Tongue (tissue), 3 donors: ENCODE measurements around the gene TATDN3. TPM values are rescaled to one million over a fixed set of nuclear protein-coding genes. Genes with fewer than 3 reads are reported as not detected.
A peak's percentile ranks its signal among the peaks of the same experiment; 100 is the strongest.
"Not testable (repeated sequence)": the region's sequence is repeated elsewhere in the genome, so short reads cannot be mapped to it uniquely, and the experiment has no call there.

Experiments used
- DNase-seq: peaks from one replicate; pipeline ENCODE4 v3.0.0-alpha.2; 2015
- small RNA-seq: library from RNA; depleted of rRNA; stranded (forward); fragments of <200 nt; gene quantifications from one replicate; pipeline ENCODE3, GENCODE V24; 2014; ENCODE audit warnings: low replicate concordance
- total RNA-seq: library from RNA; depleted of rRNA; stranded (reverse); fragments of >200 nt; gene quantifications from one replicate; pipeline ENCODE4 v1.2.3, GENCODE V29; 2014

TATDN3 gene
- total RNA-seq, 1 donor from 2014 or later: 19.7 TPM

GRCh38 chr1:212827831-212828278, 36.2 kb downstream of the TATDN3 start:
- no peak for DNase-seq

- DNase-seq: no peak
Observed at GRCh38 chr1:212828395-212828794, 36.7 kb downstream of the TATDN3 start.

- DNase-seq: not testable (repeated sequence)
Observed at GRCh38 chr1:212833211-212834207, 41.8 kb downstream of the TATDN3 start.

- no peak for DNase-seq
Observed at GRCh38 chr1:212838145-212838544, 46.5 kb downstream of the TATDN3 start.

- DNase-seq: not testable (repeated sequence)
Observed at GRCh38 chr1:212844521-212844920, 52.8 kb downstream of the TATDN3 start.

- no peak for DNase-seq
Observed at GRCh38 chr1:212847549-212847948, 55.9 kb downstream of the TATDN3 start, which contains the start of gene SPATA45. SPATA45 (minus strand) TSS chr1:212847649; CDS start chr1:212836149, 11,500 bp downstream.

GRCh38 chr1:212852105-212852688, 60.5 kb downstream of the TATDN3 start:
- no peak for DNase-seq

- no peak for DNase-seq
Observed at GRCh38 chr1:212853658-212854057, 62.0 kb downstream of the TATDN3 start.

GRCh38 chr1:212856755-212857154, 65.1 kb downstream of the TATDN3 start:
- DNase-seq: no peak

- DNase-seq: peak; percentile 98
Observed at GRCh38 chr1:212857992-212858460, 66.3 kb downstream of the TATDN3 start, which contains the start of gene FLVCR1. FLVCR1 (plus strand) TSS chr1:212858275; CDS start chr1:212858453, 178 bp downstream.

- peak; percentile 45 for DNase-seq
Observed at GRCh38 chr1:212858461-212859265, 67.0 kb downstream of the TATDN3 start.

GRCh38 chr1:212860713-212861581, 69.3 kb downstream of the TATDN3 start:
- DNase-seq: no peak

- no peak for DNase-seq
Observed at GRCh38 chr1:212862111-212862690, 70.5 kb downstream of the TATDN3 start.

GRCh38 chr1:212863345-212863744, 71.7 kb downstream of the TATDN3 start:
- DNase-seq: not testable (repeated sequence)

GRCh38 chr1:212864201-212864600, 72.5 kb downstream of the TATDN3 start:
- no peak for DNase-seq

Small RNA genes lying within 50 kb of the gene (small RNA-seq; reads per million reads assigned to genes)
- gene AC104333.1 (not detected), gene AC104333.2 (not detected)

Other genes with a start within 250 kb of the TATDN3 start
- 24.7 TPM for gene ATF3, start 183.1 kb upstream of the TATDN3 start, total RNA-seq
- 3.0 TPM for gene BATF3, start 92.1 kb upstream of the TATDN3 start, total RNA-seq
- gene NSL1, start 117 bp upstream of the TATDN3 start, total RNA-seq: 51.7 TPM
- gene SPATA45, start 55.8 kb downstream of the TATDN3 start, total RNA-seq: not detected
- gene FLVCR1, start 66.4 kb downstream of the TATDN3 start, total RNA-seq: 12.3 TPM
- 17.3 TPM for gene VASH2, start 158.6 kb downstream of the TATDN3 start, total RNA-seq
- gene ANGEL2, start 224.0 kb downstream of the TATDN3 start, total RNA-seq: 47.0 TPM